HepG2 (cell line): ENCODE results near the gene L3MBTL4. TPM values are rescaled to one million over a fixed set of nuclear protein-coding genes. Genes with fewer than 3 reads are reported as not detected.

ENCODE experiments used
- AGO2 ChIP-seq: fragments of 200-400 bp; formaldehyde crosslinking; optimal IDR thresholded peaks from 2 replicates; pipeline ENCODE3; 2017; ENCODE audit warnings: mild to moderate bottlenecking, low read depth, low read length, moderate library complexity
- GABPB1 ChIP-seq: IDR thresholded peaks from 2 replicates; pipeline ENCODE4 v1.6.1; 2016; ENCODE audit warnings: mild to moderate bottlenecking, missing genetic modification reagents, moderate library complexity, missing compliant biosample characterization
- KLF12 ChIP-seq: sonication (generic); formaldehyde crosslinking; IDR thresholded peaks from 2 replicates; pipeline ENCODE4 v1.4.0; 2020; ENCODE audit warnings: missing genetic modification reagents, borderline replicate concordance
- NFATC3 ChIP-seq: sonication (generic); formaldehyde crosslinking; IDR thresholded peaks from 2 replicates; pipeline ENCODE4 v1.5.1; 2020; ENCODE audit warnings: mild to moderate bottlenecking, missing genetic modification reagents
- NFKB2 ChIP-seq: sonication (generic); formaldehyde crosslinking; IDR thresholded peaks from 2 replicates; pipeline ENCODE4 v1.4.0; 2020; ENCODE audit warnings: missing genetic modification reagents, borderline replicate concordance
- SALL1 ChIP-seq: sonication (generic); formaldehyde crosslinking; IDR thresholded peaks from 2 replicates; pipeline ENCODE4 v1.8.0; 2022; ENCODE audit warnings: mild to moderate bottlenecking, missing genetic modification reagents
- SMC3 ChIP-seq: IDR thresholded peaks from 2 replicates; pipeline ENCODE4 v1.6.1; 2011; ENCODE audit warnings: low read length, improper control_type of control experiment
- SMYD3 ChIP-seq: sonication (generic); formaldehyde crosslinking; IDR thresholded peaks from 2 replicates; pipeline ENCODE4 v1.8.1; 2023; ENCODE audit warnings: mild to moderate bottlenecking, missing genetic modification reagents
- THAP11 ChIP-seq: IDR thresholded peaks from 2 replicates; pipeline ENCODE4 v1.6.1; 2016; ENCODE audit warnings: missing biosample characterization, missing genetic modification reagents
- XRCC5 ChIP-seq: fragments of 200-400 bp; formaldehyde crosslinking; optimal IDR thresholded peaks from 2 replicates; pipeline ENCODE3; 2017; ENCODE audit warnings: mild to moderate bottlenecking, low read length
- ZNF256 ChIP-seq: sonication (generic); formaldehyde crosslinking; conservative IDR thresholded peaks from 2 replicates; pipeline ENCODE4 v1.4.0; 2020; ENCODE audit warnings: missing genetic modification reagents
- ZNF260 ChIP-seq: sonication (generic); formaldehyde crosslinking; IDR thresholded peaks from 2 replicates; pipeline ENCODE4 v1.4.0; 2020; ENCODE audit warnings: missing genetic modification reagents, low read depth, mild to moderate bottlenecking, borderline replicate concordance
- ZNF446 ChIP-seq: sonication (generic); formaldehyde crosslinking; IDR thresholded peaks from 2 replicates; pipeline ENCODE4 v1.5.0; 2020; ENCODE audit warnings: mild to moderate bottlenecking, missing genetic modification reagents
- ZNF891 ChIP-seq: sonication (generic); formaldehyde crosslinking; IDR thresholded peaks from 2 replicates; pipeline ENCODE4 v1.5.0; 2020; ENCODE audit warnings: mild to moderate bottlenecking, missing genetic modification reagents
- polyA plus RNA-seq, 8 experiments: library from polyadenylated mRNA; depleted of rRNA in 3 of 8; stranded (reverse) in 7 of 8; unstranded in 1 of 8; fragments of >200 nt; fragmentation: Illumina TruSeq in 4 of 8; extraction: Trizol in 4 of 8; gene quantifications; 2 replicates each; pipeline versions ENCODE4 v1.2.1 to v1.2.3, GENCODE V29; 2011 to 2016; ENCODE audit warnings: low read depth in 4 of 8, missing spikeins in 1 of 8, mixed read lengths in 1 of 8; ENCODE audit not compliant: insufficient read depth in 1 of 8
- total RNA-seq, 5 experiments: library from RNA; depleted of rRNA; stranded (reverse); fragments of >200 nt; fragmentation: Illumina TruSeq; extraction: Trizol; gene quantifications; 2 replicates each; pipeline ENCODE4 v1.2.3, GENCODE V29; 2016; ENCODE audit warnings: low read depth in 1 of 5
- TF ChIP-seq, protein P1 (sequence below): IDR thresholded peaks from 2 replicates; pipeline ENCODE4 v1.6.1; 2016; ENCODE audit warnings: mild to moderate bottlenecking, missing biosample characterization, missing genetic modification reagents
- TF ChIP-seq, protein P2 (sequence below): sonication (generic); formaldehyde crosslinking; IDR thresholded peaks from 2 replicates; pipeline ENCODE4 v1.4.0; 2020; ENCODE audit warnings: mild to moderate bottlenecking, missing genetic modification reagents, borderline replicate concordance
- TF ChIP-seq, protein P3 (sequence below): IDR thresholded peaks from 2 replicates; pipeline ENCODE4 v1.6.1; 2016; ENCODE audit warnings: mild to moderate bottlenecking
- TF ChIP-seq, protein P4 (sequence below): sonication (generic); formaldehyde crosslinking; IDR thresholded peaks from 2 replicates; pipeline ENCODE4 v1.5.0; 2020; ENCODE audit warnings: mild to moderate bottlenecking, missing genetic modification reagents

Gene L3MBTL4
- total and polyA plus RNA-seq, 2 of the 13 experiments (the other 11 are each of a cell fraction or from before 2014, with no cell fraction given) = 10.8 to 13.3 TPM

DNA sequence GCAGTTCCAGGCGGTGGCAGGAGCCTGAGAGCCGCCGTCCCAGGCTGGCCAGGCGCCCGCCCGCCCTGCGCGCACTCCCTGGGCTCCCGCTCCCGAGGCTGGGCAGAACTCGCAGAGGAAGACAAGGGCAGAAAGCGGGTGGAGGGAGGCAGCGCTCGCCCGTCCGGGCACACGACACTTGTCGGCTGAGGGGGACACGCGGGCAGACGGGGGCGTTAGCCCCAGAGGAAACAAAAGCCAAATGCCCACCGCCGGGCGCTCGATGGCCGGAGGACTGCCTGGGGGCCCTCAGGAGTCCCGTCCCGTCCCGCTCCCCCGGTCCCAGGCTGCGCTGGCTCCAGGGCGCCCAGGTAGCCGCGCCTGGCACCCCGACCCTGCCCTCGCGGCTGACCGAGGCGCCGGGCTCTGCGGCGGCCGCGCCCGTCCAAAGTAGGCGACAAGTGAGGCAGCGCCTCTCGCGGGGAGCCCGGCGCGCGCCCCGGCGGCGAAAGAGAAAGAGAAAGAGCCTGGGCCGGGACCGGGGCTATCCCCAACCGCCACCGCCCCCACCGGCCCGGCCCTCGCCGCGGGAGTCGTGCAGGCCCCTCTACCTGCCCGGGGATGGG lies 491 bp downstream of the L3MBTL4 start (continued):
- TF ChIP-seq ZNF446 (CRISPR knock-in tag) (peak; percentile 69; the same call in 1 of the 2 replicates), SMYD3 (CRISPR knock-in tag) (0 out of 2 replicates have a peak, but pooled peaks have one; percentile 20), AGO2 (peak; percentile 61), NFATC3 (CRISPR knock-in tag) (no peak), XRCC5 (peak; percentile 46), THAP11 (0 out of 2 replicates have a peak, but pooled peaks have one; percentile 8), ZNF891 (CRISPR knock-in tag) (peak; percentile 57; the same call in 1 of the 2 replicates), ZNF256 (CRISPR knock-in tag) (no peak), GABPB1 (CRISPR knock-in tag) (peak; percentile 55; the same call in 1 of the 2 replicates), SMC3 (no peak), KLF12 (CRISPR knock-in tag) (0 out of 2 replicates have a peak, but pooled peaks have one; percentile 17), ZNF260 (CRISPR knock-in tag) (no peak), NFKB2 (peak; percentile 32; the same call in 1 of the 2 replicates), SALL1 (CRISPR knock-in tag) (peak; percentile 33; the same call in 1 of the 2 replicates)
- TF ChIP-seq, protein P1, sequence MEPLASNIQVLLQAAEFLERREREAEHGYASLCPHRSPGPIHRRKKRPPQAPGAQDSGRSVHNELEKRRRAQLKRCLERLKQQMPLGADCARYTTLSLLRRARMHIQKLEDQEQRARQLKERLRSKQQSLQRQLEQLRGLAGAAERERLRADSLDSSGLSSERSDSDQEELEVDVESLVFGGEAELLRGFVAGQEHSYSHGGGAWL (CRISPR knock-in tag) = peak; percentile 42; the same call in 1 of the 2 replicates
- TF ChIP-seq, protein P2, sequence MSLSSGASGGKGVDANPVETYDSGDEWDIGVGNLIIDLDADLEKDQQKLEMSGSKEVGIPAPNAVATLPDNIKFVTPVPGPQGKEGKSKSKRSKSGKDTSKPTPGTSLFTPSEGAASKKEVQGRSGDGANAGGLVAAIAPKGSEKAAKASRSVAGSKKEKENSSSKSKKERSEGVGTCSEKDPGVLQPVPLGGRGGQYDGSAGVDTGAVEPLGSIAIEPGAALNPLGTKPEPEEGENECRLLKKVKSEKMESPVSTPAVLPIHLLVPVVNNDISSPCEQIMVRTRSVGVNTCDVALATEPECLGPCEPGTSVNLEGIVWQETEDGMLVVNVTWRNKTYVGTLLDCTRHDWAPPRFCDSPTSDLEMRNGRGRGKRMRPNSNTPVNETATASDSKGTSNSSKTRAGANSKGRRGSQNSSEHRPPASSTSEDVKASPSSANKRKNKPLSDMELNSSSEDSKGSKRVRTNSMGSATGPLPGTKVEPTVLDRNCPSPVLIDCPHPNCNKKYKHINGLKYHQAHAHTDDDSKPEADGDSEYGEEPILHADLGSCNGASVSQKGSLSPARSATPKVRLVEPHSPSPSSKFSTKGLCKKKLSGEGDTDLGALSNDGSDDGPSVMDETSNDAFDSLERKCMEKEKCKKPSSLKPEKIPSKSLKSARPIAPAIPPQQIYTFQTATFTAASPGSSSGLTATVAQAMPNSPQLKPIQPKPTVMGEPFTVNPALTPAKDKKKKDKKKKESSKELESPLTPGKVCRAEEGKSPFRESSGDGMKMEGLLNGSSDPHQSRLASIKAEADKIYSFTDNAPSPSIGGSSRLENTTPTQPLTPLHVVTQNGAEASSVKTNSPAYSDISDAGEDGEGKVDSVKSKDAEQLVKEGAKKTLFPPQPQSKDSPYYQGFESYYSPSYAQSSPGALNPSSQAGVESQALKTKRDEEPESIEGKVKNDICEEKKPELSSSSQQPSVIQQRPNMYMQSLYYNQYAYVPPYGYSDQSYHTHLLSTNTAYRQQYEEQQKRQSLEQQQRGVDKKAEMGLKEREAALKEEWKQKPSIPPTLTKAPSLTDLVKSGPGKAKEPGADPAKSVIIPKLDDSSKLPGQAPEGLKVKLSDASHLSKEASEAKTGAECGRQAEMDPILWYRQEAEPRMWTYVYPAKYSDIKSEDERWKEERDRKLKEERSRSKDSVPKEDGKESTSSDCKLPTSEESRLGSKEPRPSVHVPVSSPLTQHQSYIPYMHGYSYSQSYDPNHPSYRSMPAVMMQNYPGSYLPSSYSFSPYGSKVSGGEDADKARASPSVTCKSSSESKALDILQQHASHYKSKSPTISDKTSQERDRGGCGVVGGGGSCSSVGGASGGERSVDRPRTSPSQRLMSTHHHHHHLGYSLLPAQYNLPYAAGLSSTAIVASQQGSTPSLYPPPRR (CRISPR knock-in tag) = 0 out of 2 replicates have a peak, but pooled peaks have one; percentile 18
- TF ChIP-seq, protein P3, sequence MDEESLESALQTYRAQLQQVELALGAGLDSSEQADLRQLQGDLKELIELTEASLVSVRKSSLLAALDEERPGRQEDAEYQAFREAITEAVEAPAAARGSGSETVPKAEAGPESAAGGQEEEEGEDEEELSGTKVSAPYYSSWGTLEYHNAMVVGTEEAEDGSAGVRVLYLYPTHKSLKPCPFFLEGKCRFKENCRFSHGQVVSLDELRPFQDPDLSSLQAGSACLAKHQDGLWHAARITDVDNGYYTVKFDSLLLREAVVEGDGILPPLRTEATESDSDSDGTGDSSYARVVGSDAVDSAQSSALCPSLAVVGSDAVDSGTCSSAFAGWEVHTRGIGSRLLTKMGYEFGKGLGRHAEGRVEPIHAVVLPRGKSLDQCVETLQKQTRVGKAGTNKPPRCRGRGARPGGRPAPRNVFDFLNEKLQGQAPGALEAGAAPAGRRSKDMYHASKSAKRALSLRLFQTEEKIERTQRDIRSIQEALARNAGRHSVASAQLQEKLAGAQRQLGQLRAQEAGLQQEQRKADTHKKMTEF (CRISPR knock-in tag) = 0 out of 2 replicates have a peak, but pooled peaks have one; percentile 33
- TF ChIP-seq, protein P4, sequence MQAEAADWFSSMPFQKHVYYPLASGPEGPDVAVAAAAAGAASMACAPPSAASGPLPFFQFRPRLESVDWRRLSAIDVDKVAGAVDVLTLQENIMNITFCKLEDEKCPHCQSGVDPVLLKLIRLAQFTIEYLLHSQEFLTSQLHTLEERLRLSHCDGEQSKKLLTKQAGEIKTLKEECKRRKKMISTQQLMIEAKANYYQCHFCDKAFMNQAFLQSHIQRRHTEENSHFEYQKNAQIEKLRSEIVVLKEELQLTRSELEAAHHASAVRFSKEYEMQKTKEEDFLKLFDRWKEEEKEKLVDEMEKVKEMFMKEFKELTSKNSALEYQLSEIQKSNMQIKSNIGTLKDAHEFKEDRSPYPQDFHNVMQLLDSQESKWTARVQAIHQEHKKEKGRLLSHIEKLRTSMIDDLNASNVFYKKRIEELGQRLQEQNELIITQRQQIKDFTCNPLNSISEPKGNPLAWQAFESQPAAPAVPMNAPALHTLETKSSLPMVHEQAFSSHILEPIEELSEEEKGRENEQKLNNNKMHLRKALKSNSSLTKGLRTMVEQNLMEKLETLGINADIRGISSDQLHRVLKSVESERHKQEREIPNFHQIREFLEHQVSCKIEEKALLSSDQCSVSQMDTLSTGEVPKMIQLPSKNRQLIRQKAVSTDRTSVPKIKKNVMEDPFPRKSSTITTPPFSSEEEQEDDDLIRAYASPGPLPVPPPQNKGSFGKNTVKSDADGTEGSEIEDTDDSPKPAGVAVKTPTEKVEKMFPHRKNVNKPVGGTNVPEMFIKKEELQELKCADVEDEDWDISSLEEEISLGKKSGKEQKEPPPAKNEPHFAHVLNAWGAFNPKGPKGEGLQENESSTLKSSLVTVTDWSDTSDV (CRISPR knock-in tag) = 0 out of 2 replicates have a peak, but pooled peaks have one; percentile 85
